CD14-positive monocyte (primary cell): ENCODE measurements around the gene CDC37L1. TPM values are rescaled to one million over a fixed set of nuclear protein-coding genes. Genes with fewer than 3 reads are reported as not detected.

ENCODE experiments used
- DNase-seq, 3 donors: peaks; one replicate each; pipeline ENCODE4 v3.0.0-alpha.2; 2011 to 2022
- H2AFZ ChIP-seq: 2 replicates; pipeline ENCODE4 v1.6.0; 2012; ENCODE audit warnings: mild to moderate bottlenecking, low read depth, low read length, inconsistent platforms; ENCODE audit not compliant: insufficient read depth, poor library complexity, severe bottlenecking
- H3K27ac ChIP-seq, 2 donors: 1 replicate in 1 of 2; 2 replicates in 1 of 2; pipeline ENCODE4 v1.5.1; 2012 to 2013; ENCODE audit warnings: low read length in 2 of 2, control low read depth in 1 of 2, inconsistent platforms in 1 of 2, low read depth in 1 of 2, mild to moderate bottlenecking in 1 of 2
- H3K27me3 ChIP-seq, 2 donors: one replicate each; pipeline versions ENCODE4 v1.6.0 to v1.6.1; 2011 to 2013; ENCODE audit warnings: low read length in 2 of 2; ENCODE audit not compliant: control insufficient read depth in 2 of 2, insufficient read depth in 2 of 2
- H3K36me3 ChIP-seq, 2 donors: replicated peaks in 1 of 2; 1 replicate in 1 of 2; 2 replicates in 1 of 2; pipeline versions ENCODE4 v1.5.1 to v1.6.1; 2012 to 2013; ENCODE audit warnings: low read length in 2 of 2, control low read depth in 1 of 2, inconsistent platforms in 1 of 2, mild to moderate bottlenecking in 1 of 2; ENCODE audit not compliant: insufficient read depth in 2 of 2, control insufficient read depth in 1 of 2
- H3K4me1 ChIP-seq, 2 donors: 1 replicate in 1 of 2; 2 replicates in 1 of 2; pipeline versions ENCODE4 v1.5.1 to v1.6.1; 2012 to 2013; ENCODE audit warnings: low read length in 2 of 2, control low read depth in 1 of 2, inconsistent platforms in 1 of 2, mild to moderate bottlenecking in 1 of 2, moderate library complexity in 1 of 2; ENCODE audit not compliant: insufficient read depth in 2 of 2, control insufficient read depth in 1 of 2
- H3K4me2 ChIP-seq: replicated peaks from 2 replicates; pipeline ENCODE3; 2012; ENCODE audit warnings: low read length, moderate library complexity, mild to moderate bottlenecking; ENCODE audit not compliant: poor library complexity, severe bottlenecking; ENCODE audit errors: extremely low read depth
- H3K4me3 ChIP-seq, 3 experiments: fragments of 200-600 bp in 1 of 3; sonication (generic) in 1 of 3; replicated peaks in 1 of 3; 1 replicate in 2 of 3; 2 replicates in 1 of 3; pipeline ENCODE4 v1.5.1; 2011 to 2013; ENCODE audit warnings: low read length in 3 of 3, mild to moderate bottlenecking in 3 of 3, control low read depth in 2 of 3, low read depth in 2 of 3, inconsistent platforms in 1 of 3, moderate library complexity in 1 of 3
- H3K79me2 ChIP-seq: 2 replicates; pipeline ENCODE4 v1.6.0; 2012; ENCODE audit warnings: mild to moderate bottlenecking, control low read depth, inconsistent platforms, low read length, moderate library complexity; ENCODE audit not compliant: insufficient read depth
- H3K9ac ChIP-seq: 2 replicates; pipeline ENCODE4 v1.6.0; 2017; ENCODE audit warnings: low read length, mild to moderate bottlenecking; ENCODE audit not compliant: insufficient read depth, poor library complexity, severe bottlenecking
- H3K9me3 ChIP-seq, 2 donors: replicated peaks in 1 of 2; 1 replicate in 1 of 2; 2 replicates in 1 of 2; pipeline versions ENCODE4 v1.5.1 to v1.6.1; 2012 to 2013; ENCODE audit warnings: low read length in 2 of 2, control low read depth in 1 of 2; ENCODE audit not compliant: control insufficient read depth in 1 of 2, insufficient read depth in 1 of 2
- H4K20me1 ChIP-seq: 2 replicates; pipeline ENCODE4 v1.6.0; 2012; ENCODE audit warnings: mild to moderate bottlenecking, low read length, control low read depth, moderate library complexity; ENCODE audit not compliant: insufficient read depth
- H3K27ac Mint-ChIP-seq, 7 donors: one replicate each; pipeline ENCODE4 v1.8.0; 2020; ENCODE audit warnings: mild to moderate bottlenecking in 7 of 7, mixed read lengths in 7 of 7, moderate library complexity in 6 of 7, inconsistent platforms in 2 of 7
- H3K27me3 Mint-ChIP-seq, 3 donors: one replicate each; pipeline ENCODE4 v1.8.0; 2021 to 2022; ENCODE audit warnings: low read depth in 3 of 3, mild to moderate bottlenecking in 3 of 3, mixed read lengths in 3 of 3, moderate library complexity in 3 of 3, inconsistent platforms in 1 of 3
- H3K36me3 Mint-ChIP-seq, 2 donors: one replicate each; pipeline ENCODE4 v1.8.0; 2020; ENCODE audit warnings: mixed read lengths in 2 of 2, inconsistent platforms in 1 of 2, mild to moderate bottlenecking in 1 of 2
- H3K4me1 Mint-ChIP-seq: one replicate; pipeline ENCODE4 v1.8.0; 2020; ENCODE audit warnings: mild to moderate bottlenecking, mixed read lengths
- H3K4me3 Mint-ChIP-seq, 2 donors: one replicate each; pipeline ENCODE4 v1.8.0; 2020; ENCODE audit warnings: mild to moderate bottlenecking in 2 of 2, mixed read lengths in 2 of 2, moderate library complexity in 1 of 2
- H3K9me3 Mint-ChIP-seq, 7 donors: one replicate each; pipeline ENCODE4 v1.8.0; 2020 to 2022; ENCODE audit warnings: mixed read lengths in 7 of 7, mild to moderate bottlenecking in 6 of 7, moderate library complexity in 6 of 7, inconsistent platforms in 2 of 7
- WGBS: methylation state at CpG from one replicate; pipeline ENCODE4 v1.1.5; 2013; ENCODE audit warnings: missing lambda C conversion rate; ENCODE audit not compliant: insufficient coverage; 5-methylcytosine and 5-hydroxymethylcytosine counted together
- intact Hi-C, 2 donors: fragments of 100-400 bp; cut with micrococcal nuclease; formaldehyde crosslinking; loops; one replicate each; pipeline versions ENCODE4 v1.15.0 to v1.15.1; 2023
- polyA plus RNA-seq, 3 donors: library from polyadenylated mRNA; depleted of rRNA in 1 of 3; unstranded in 2 of 3; stranded (reverse) in 1 of 3; fragments of 300-500 nt in 2 of 3; fragments of >200 nt in 1 of 3; fragmentation: Illumina TruSeq in 2 of 3; gene quantifications; 1 replicate in 2 of 3; 2 replicates in 1 of 3; pipeline ENCODE4 v1.2.3, GENCODE V29; 2012 to 2021
- TF ChIP-seq, protein P1 (sequence below): fragments of 200-600 bp; IDR thresholded peaks from one replicate; pipeline ENCODE4 v1.8.0; 2022; ENCODE audit warnings: antibody characterized with exemption, mild to moderate bottlenecking

CDC37L1 gene
- polyA plus RNA-seq, 3 donors: 2.8 to 4.4 (median 2.8) TPM

DNA sequence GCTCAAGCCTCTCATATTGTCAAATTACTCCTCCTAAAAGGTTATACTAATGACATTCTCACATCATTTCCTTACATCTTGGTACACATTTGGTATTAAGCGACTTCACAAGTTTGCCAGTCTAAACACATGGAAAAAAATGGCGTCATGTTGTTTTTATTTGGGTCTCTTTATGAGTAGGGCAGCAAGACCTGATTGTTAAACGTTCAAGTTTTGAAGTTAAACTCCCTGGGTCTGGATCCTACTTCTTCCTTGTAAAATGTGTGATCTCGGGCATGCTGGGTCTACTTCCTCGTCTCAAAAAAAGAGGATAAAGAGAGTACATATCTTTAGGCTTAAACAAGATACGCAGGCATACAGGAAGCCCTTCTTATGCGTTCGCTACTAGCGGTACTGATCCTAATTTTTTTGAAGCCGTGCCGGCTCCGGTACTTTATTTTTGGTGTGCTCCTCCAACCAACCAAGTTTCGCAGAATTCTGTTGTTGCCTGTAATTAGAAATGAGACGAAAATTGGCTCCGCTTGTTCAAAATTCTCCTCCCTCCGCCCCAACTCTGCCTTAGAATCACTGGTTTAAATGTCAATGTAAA, 596 bp upstream of the CDC37L1 start:
- Histone ChIP-seq H3K9me3 (no peaks in the 10 kb centered on the region), H4K20me1 (no peaks in the 10 kb centered on the region), H3K4me1 (peaks cover 21 to 28% of the 10 kb centered on the region in 2 donors), H3K79me2 (peaks cover 35% of the 10 kb centered on the region), H3K4me3 (peak overlapping the region; percentile 66 to 80 (median 79)), H3K27ac (peak overlapping the region; percentile 90 to 95), H3K9ac (peak overlapping the region; percentile 86), H3K4me2 (peak overlapping the region; percentile 91), H2AFZ (peak overlapping the region; percentile 90), H3K36me3 (no peaks in the 10 kb centered on the region), H3K27me3 (no peaks in the 10 kb centered on the region)
- peaks cover 3% of the 10 kb centered on the region for H3K4me1 Mint-ChIP-seq
- peak in 2 of 3 donors; percentile 11 to 17 for DNase-seq
- intact Hi-C loops: loop anchor here in 1 of 2 donors (10.0 kb wide), 3 partner anchors 66 to 306 kb away; partner anchors contain the start of genes AK3, JAK2 and RCL1
- H3K9me3 Mint-ChIP-seq: no peaks in the 10 kb centered on the region
- peaks cover 0 to 9% (median 1%) of the 10 kb centered on the region in 3 donors for H3K27me3 Mint-ChIP-seq
- no peak overlapping the region for H3K27ac Mint-ChIP-seq
- H3K36me3 Mint-ChIP-seq: peaks cover 5 to 7% of the 10 kb centered on the region in 2 donors
- H3K4me3 Mint-ChIP-seq: no peak overlapping the region
- TF ChIP-seq, protein P1, sequence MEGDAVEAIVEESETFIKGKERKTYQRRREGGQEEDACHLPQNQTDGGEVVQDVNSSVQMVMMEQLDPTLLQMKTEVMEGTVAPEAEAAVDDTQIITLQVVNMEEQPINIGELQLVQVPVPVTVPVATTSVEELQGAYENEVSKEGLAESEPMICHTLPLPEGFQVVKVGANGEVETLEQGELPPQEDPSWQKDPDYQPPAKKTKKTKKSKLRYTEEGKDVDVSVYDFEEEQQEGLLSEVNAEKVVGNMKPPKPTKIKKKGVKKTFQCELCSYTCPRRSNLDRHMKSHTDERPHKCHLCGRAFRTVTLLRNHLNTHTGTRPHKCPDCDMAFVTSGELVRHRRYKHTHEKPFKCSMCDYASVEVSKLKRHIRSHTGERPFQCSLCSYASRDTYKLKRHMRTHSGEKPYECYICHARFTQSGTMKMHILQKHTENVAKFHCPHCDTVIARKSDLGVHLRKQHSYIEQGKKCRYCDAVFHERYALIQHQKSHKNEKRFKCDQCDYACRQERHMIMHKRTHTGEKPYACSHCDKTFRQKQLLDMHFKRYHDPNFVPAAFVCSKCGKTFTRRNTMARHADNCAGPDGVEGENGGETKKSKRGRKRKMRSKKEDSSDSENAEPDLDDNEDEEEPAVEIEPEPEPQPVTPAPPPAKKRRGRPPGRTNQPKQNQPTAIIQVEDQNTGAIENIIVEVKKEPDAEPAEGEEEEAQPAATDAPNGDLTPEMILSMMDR: no peak
- WGBS: 0% methylated on average over 2 of the region's 16 CpGs

DNA sequence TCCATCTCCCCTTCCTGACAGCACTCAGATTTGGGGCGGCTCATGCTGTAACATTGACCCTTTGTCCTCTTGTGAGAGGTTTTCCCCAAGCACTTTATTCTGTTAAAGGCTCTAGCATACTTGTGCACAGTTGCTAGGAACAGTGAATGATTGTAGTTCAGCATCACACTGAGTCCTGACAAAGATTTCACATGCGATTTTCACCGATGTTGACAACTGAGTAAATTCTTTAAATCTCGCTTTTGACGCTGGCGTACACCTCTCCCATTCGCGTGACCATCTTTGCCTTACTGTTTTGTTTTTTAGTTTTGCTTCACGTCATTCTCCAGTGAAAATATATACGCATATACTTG, 780 bp downstream of the CDC37L1 start:
- no peak overlapping the region for H3K27ac Mint-ChIP-seq
- H3K9me3 Mint-ChIP-seq: no peaks in the 10 kb centered on the region
- no peak overlapping the region for H3K4me3 Mint-ChIP-seq
- H3K36me3 Mint-ChIP-seq: peaks cover 10 to 12% of the 10 kb centered on the region in 2 donors
- WGBS: 6% methylated on average over 3 of the region's 10 CpGs
- H3K4me2 ChIP-seq: peak overlapping the region; percentile 91
- H2AFZ ChIP-seq: peak overlapping the region; percentile 90
- no peaks in the 10 kb centered on the region for H3K27me3 ChIP-seq
- peak overlapping the region; percentile 86 for H3K9ac ChIP-seq
- peak overlapping the region; percentile 66 to 80 (median 79) for H3K4me3 ChIP-seq
- H3K36me3 ChIP-seq: peaks cover 6 to 7% of the 10 kb centered on the region in 2 donors
- H3K4me1 ChIP-seq: peaks cover 21 to 28% of the 10 kb centered on the region in 2 donors
- H3K4me1 Mint-ChIP-seq: peaks cover 3% of the 10 kb centered on the region
- intact Hi-C loops: loop anchor here in 1 of 2 donors (5.0 kb wide), 1 partner anchor 112 kb away; the partner anchor contains the start of gene RCL1
- H3K9me3 ChIP-seq: no peaks in the 10 kb centered on the region
- DNase-seq: no peak
- no peaks in the 10 kb centered on the region for H4K20me1 ChIP-seq
- H3K79me2 ChIP-seq: peaks cover 35% of the 10 kb centered on the region
- H3K27me3 Mint-ChIP-seq: peaks cover 0 to 9% (median 1%) of the 10 kb centered on the region in 3 donors
- TF ChIP-seq, protein P1: no peak
- H3K27ac ChIP-seq: peak overlapping the region; percentile 90 to 95
